ENCODE data around the gene COL8A2.
A peak's percentile ranks its signal among the peaks of the same experiment; 100 is the strongest.

COL8A2 gene

GRCh38 chr1:36088265-36088576, 36.8 kb downstream of the COL8A2 start:
- POLR2A ChIA-PET = no interaction called here
- Histone ChIP-seq H3K4me1 (ENCODE audit: control insufficient read depth, insufficient read depth, low read length) (no peaks in the 10 kb centered on the region), H3K36me3 (ENCODE audit: control insufficient read depth in 2 of 2, insufficient read depth in 1 of 2, low read length in 2 of 2) (peaks cover 4 to 34% of the 10 kb centered on the region in 2 experiments; a peak in 2 of 3 replicates), H3K9me3 (ENCODE audit: control insufficient read depth, insufficient read depth, low read depth, low read length) (no peaks in the 10 kb centered on the region), H3K27ac (ENCODE audit: extremely low read depth, low read depth, low read length) (peak overlapping the region; percentile 65; the same call in 1 of the 2 replicates), H3K4me3 (ENCODE audit: low read depth, low read length) (peak overlapping the region; percentile 91)
- no peak for TF ChIP-seq ZFHX2 (tag by site-specific recombination; conservative IDR thresholded peaks at IDR 0.05)
- TF ChIP-seq EGR2 (tag by site-specific recombination; IDR thresholded peaks at IDR 0.05; ENCODE audit: low read depth) = no peak
- no peak for TF ChIP-seq ZNF26 (tag by site-specific recombination; IDR thresholded peaks at IDR 0.05)
- no peak for TF ChIP-seq HOXA7 (CRISPR knock-in tag; IDR thresholded peaks at IDR 0.05; ENCODE audit: borderline replicate concordance)
- peak; percentile 89; the same call in 1 of the 2 replicates for TF ChIP-seq ZIC2 (tag by site-specific recombination; IDR thresholded peaks at IDR 0.05)
- TF ChIP-seq ZSCAN4 (tag by site-specific recombination; IDR thresholded peaks at IDR 0.05) = no peak
- no peak for TF ChIP-seq KLF10 (tag by site-specific recombination; IDR thresholded peaks at IDR 0.05)
- no peak for TF ChIP-seq ZNF24 (tag by site-specific recombination; IDR thresholded peaks at IDR 0.05)
- CTCF ChIA-PET = no interaction called here

GRCh38 chr1:36087233-36088123, 37.5 kb downstream of the COL8A2 start:
- no peaks in the 10 kb centered on the region for H3K9me3 ChIP-seq (ENCODE audit: control insufficient read depth, insufficient read depth, low read depth, low read length)
- CTCF ChIA-PET = interaction anchor here (0.5 to 1.2 kb wide), 5 partner anchors 51 to 1348 kb away, joined by 3 to 5 read pairs (median 4); no protein-coding TSS in a partner anchor
- no peak overlapping the region for H3K27ac ChIP-seq (ENCODE audit: extremely low read depth, low read depth, low read length)
- POLR2A ChIA-PET = interaction anchor here (0.5 kb wide), 1 partner anchor 208 kb away, joined by 3 read pairs; no protein-coding TSS in a partner anchor
- H3K4me1 ChIP-seq (ENCODE audit: control insufficient read depth, insufficient read depth, low read length) = no peaks in the 10 kb centered on the region
- peaks cover 4 to 26% of the 10 kb centered on the region in 2 experiments; a peak in 2 of 3 replicates for H3K36me3 ChIP-seq (ENCODE audit: control insufficient read depth in 2 of 2, insufficient read depth in 1 of 2, low read length in 2 of 2)
- no peak overlapping the region for H3K4me3 ChIP-seq (ENCODE audit: low read depth, low read length)
- TF ChIP-seq GFI1B (tag by site-specific recombination; IDR thresholded peaks at IDR 0.05) (no peak), ZFHX2 (tag by site-specific recombination; conservative IDR thresholded peaks at IDR 0.05) (peak; percentile 30; the same call in 1 of the 2 replicates), REPIN1 (tag by site-specific recombination; IDR thresholded peaks at IDR 0.05; ENCODE audit: low read depth) (no peak), KLF16 (tag by site-specific recombination; IDR thresholded peaks at IDR 0.05) (no peak), ZIC2 (tag by site-specific recombination; IDR thresholded peaks at IDR 0.05) (peak; percentile 61), ZNF416 (tag by site-specific recombination; IDR thresholded peaks at IDR 0.05) (no peak), ZNF169 (tag by site-specific recombination; IDR thresholded peaks at IDR 0.05) (no peak), GLIS1 (tag by site-specific recombination; IDR thresholded peaks at IDR 0.05) (peak; percentile 62)

- CTCF ChIA-PET = interaction anchor here (0.6 to 1.2 kb wide), 3 partner anchors 50 to 1348 kb away, joined by 3 to 4 read pairs (median 4); no protein-coding TSS in a partner anchor
- Histone ChIP-seq H3K36me3 (ENCODE audit: control insufficient read depth in 2 of 2, insufficient read depth in 1 of 2, low read length in 2 of 2) (peaks cover 4 to 18% of the 10 kb centered on the region in 2 experiments; a peak in 2 of 3 replicates), H3K27ac (ENCODE audit: extremely low read depth, low read depth, low read length) (no peak overlapping the region), H3K4me1 (ENCODE audit: control insufficient read depth, insufficient read depth, low read length) (no peaks in the 10 kb centered on the region), H3K9me3 (ENCODE audit: control insufficient read depth, insufficient read depth, low read depth, low read length) (no peaks in the 10 kb centered on the region), H3K4me3 (ENCODE audit: low read depth, low read length) (no peak overlapping the region)
- TF ChIP-seq ZNF16 (tag by site-specific recombination; IDR thresholded peaks at IDR 0.05; ENCODE audit: low read depth) (no peak), HOXD13 (CRISPR knock-in tag; IDR thresholded peaks at IDR 0.05; ENCODE audit: borderline replicate concordance) (no peak), ZIC2 (tag by site-specific recombination; IDR thresholded peaks at IDR 0.05) (peak; percentile 97)
- POLR2A ChIA-PET = no interaction called here
Measured at GRCh38 chr1:36086529-36087232, 38.3 kb downstream of the COL8A2 start.
